Mesodermal cell (in vitro differentiated cells): ENCODE data around the gene ZFP3.
"Not testable (repeated sequence)": the region's sequence is repeated elsewhere in the genome, so short reads cannot be mapped to it uniquely, and the experiment has no call there.

Source experiments
- H3K27ac ChIP-seq: 2 replicates; pipeline ENCODE4 v1.7.0; 2013; ENCODE audit warnings: mild to moderate bottlenecking, low read depth, low read length, moderate library complexity; ENCODE audit not compliant: severe bottlenecking
- H3K36me3 ChIP-seq: 2 replicates; pipeline ENCODE4 v1.7.1; 2013; ENCODE audit warnings: mild to moderate bottlenecking, low read length, moderate library complexity; ENCODE audit not compliant: control insufficient read depth, insufficient read depth
- H3K4me1 ChIP-seq: one replicate; pipeline ENCODE4 v1.7.1; 2013; ENCODE audit warnings: mild to moderate bottlenecking, low read length; ENCODE audit not compliant: insufficient read depth, control insufficient read depth, poor library complexity, severe bottlenecking
- H3K4me3 ChIP-seq: 2 replicates; pipeline ENCODE4 v1.7.0; 2013; ENCODE audit warnings: low read length, control low read depth, mild to moderate bottlenecking; ENCODE audit not compliant: insufficient read depth, poor library complexity, severe bottlenecking; ENCODE audit errors: extremely low read depth
- H3K9me3 ChIP-seq: 2 replicates; pipeline ENCODE4 v1.7.1; 2013; ENCODE audit warnings: mild to moderate bottlenecking, low read length, moderate library complexity; ENCODE audit not compliant: control insufficient read depth
- WGBS, 2 experiments: methylation state at CpG; one replicate each; pipeline ENCODE4 v1.1.5; 2013; ENCODE audit warnings: missing lambda C conversion rate in 2 of 2; ENCODE audit not compliant: insufficient coverage in 2 of 2; 5-methylcytosine and 5-hydroxymethylcytosine counted together

The ZFP3 gene

GRCh38 chr17:5126719-5127488 lies 48.6 kb downstream of the ZFP3 start:
- WGBS, 2 experiments, result 96 to 97% methylated on average over 6 to 8 of the region's 17 CpGs

GRCh38 chr17:5127910-5128309 lies 49.6 kb downstream of the ZFP3 start:
- no peaks in the 10 kb centered on the region for H3K36me3 ChIP-seq
- no peak overlapping the region for H3K27ac ChIP-seq
- H3K4me3 ChIP-seq, result no peak overlapping the region
- no peaks in the 10 kb centered on the region for H3K9me3 ChIP-seq
- H3K4me1 ChIP-seq, result no peaks in the 10 kb centered on the region
- WGBS, 2 experiments, result 91 to 98% methylated on average over 3 to 4 of the region's 4 CpGs

More at GRCh38 chr17:5126719-5127488, 48.6 kb downstream of the ZFP3 start:
- Histone ChIP-seq H3K4me3 (no peak overlapping the region), H3K4me1 (no peaks in the 10 kb centered on the region), H3K9me3 (no peaks in the 10 kb centered on the region), H3K27ac (no peak overlapping the region), H3K36me3 (no peaks in the 10 kb centered on the region)

GRCh38 chr17:5128387-5128786 lies 50.1 kb downstream of the ZFP3 start:
- H3K4me3 ChIP-seq, H3K36me3 ChIP-seq, H3K27ac ChIP-seq, H3K9me3 ChIP-seq, H3K4me1 ChIP-seq: not testable (repeated sequence)
- WGBS, 2 experiments, result 85 to 94% methylated on average over 4 to 5 of the region's 8 CpGs

- H3K4me3 ChIP-seq, result no peak overlapping the region
- WGBS, 2 experiments, result 98 to 99% methylated on average over 10 of the region's 11 CpGs
- H3K9me3 ChIP-seq, result no peaks in the 10 kb centered on the region
- no peaks in the 10 kb centered on the region for H3K4me1 ChIP-seq
- H3K27ac ChIP-seq, result no peak overlapping the region
- H3K36me3 ChIP-seq, result no peaks in the 10 kb centered on the region
Observed at GRCh38 chr17:5128905-5129535, 50.8 kb downstream of the ZFP3 start.

- not testable (repeated sequence) for H3K4me3 ChIP-seq, H3K4me1 ChIP-seq, H3K9me3 ChIP-seq, H3K36me3 ChIP-seq, H3K27ac ChIP-seq
- WGBS, 2 experiments, result 93 to 97% methylated on average over 7 to 8 of the region's 8 CpGs
Observed at GRCh38 chr17:5129770-5130169, 51.5 kb downstream of the ZFP3 start.

GRCh38 chr17:5130261-5130660 lies 52.0 kb downstream of the ZFP3 start:
- H3K27ac ChIP-seq, H3K9me3 ChIP-seq, H3K4me3 ChIP-seq, H3K36me3 ChIP-seq, H3K4me1 ChIP-seq: not testable (repeated sequence)
- whole genome bisulfite sequencing, 2 experiments, result 89% methylated on average over 8 of the region's 10 CpGs

GRCh38 chr17:5130687-5131086 lies 52.4 kb downstream of the ZFP3 start:
- WGBS, 2 experiments, result 87 to 94% methylated on average over 2 to 4 of the region's 5 CpGs
- H3K9me3 ChIP-seq, H3K27ac ChIP-seq, H3K4me1 ChIP-seq, H3K4me3 ChIP-seq, H3K36me3 ChIP-seq: not testable (repeated sequence)

GRCh38 chr17:5131146-5131715 lies 53.0 kb downstream of the ZFP3 start:
- no peaks in the 10 kb centered on the region for H3K9me3 ChIP-seq
- no peaks in the 10 kb centered on the region for H3K4me1 ChIP-seq
- WGBS, 2 experiments, result 91 to 100% methylated on average over 2 to 7 of the region's 7 CpGs

GRCh38 chr17:5131799-5132502 lies 53.7 kb downstream of the ZFP3 start:
- not testable (repeated sequence) for H3K27ac ChIP-seq, H3K4me3 ChIP-seq, H3K9me3 ChIP-seq, H3K36me3 ChIP-seq, H3K4me1 ChIP-seq
- 84 to 94% methylated on average over 6 to 16 of the region's 16 CpGs for WGBS, 2 experiments

More at GRCh38 chr17:5131146-5131715, 53.0 kb downstream of the ZFP3 start:
- Histone ChIP-seq H3K4me3 (no peak overlapping the region), H3K36me3 (no peaks in the 10 kb centered on the region), H3K27ac (no peak overlapping the region)

- not testable (repeated sequence) for H3K9me3 ChIP-seq, H3K27ac ChIP-seq, H3K4me3 ChIP-seq, H3K36me3 ChIP-seq, H3K4me1 ChIP-seq
- 97 to 98% methylated on average over 11 to 14 of the region's 15 CpGs for WGBS, 2 experiments
Observed at GRCh38 chr17:5132503-5133225, 54.4 kb downstream of the ZFP3 start.
